Naive thymus-derived CD4-positive, alpha-beta T cell (primary cell): ENCODE data around the gene PSME3. TPM values are rescaled to one million over a fixed set of nuclear protein-coding genes. Genes with fewer than 3 reads are reported as not detected.

Experiments used
- ATAC-seq: fragments of 150-1000 bp; cut with Tn5 transposase; 2 replicates; pipeline ENCODE4 v1.10.0; 2021; ENCODE audit warnings: mild to moderate bottlenecking, moderate library complexity
- CTCF ChIA-PET: fragments of 350-600 bp; sonication (Branson Sonifier 250); formaldehyde crosslinking; loops from one replicate; lab custom pipeline; 2021; ENCODE audit warnings: antibody characterized with exemption; lab: Charles Lee
- POLR2A ChIA-PET: fragments of 350-600 bp; sonication (Branson Sonifier 250); formaldehyde crosslinking; loops from one replicate; lab custom pipeline; 2021; ENCODE audit warnings: antibody characterized with exemption, inconsistent platforms; lab: Charles Lee
- DNase-seq, 9 donors: peaks; one replicate each; pipeline versions ENCODE4 v3.0.0 to v3.0.0-alpha.2; 2020 to 2022; ENCODE audit warnings: mixed read lengths in 1 of 9
- H3K27ac ChIP-seq: one replicate; pipeline ENCODE4 v1.7.0; 2013; ENCODE audit warnings: mild to moderate bottlenecking, low read depth, low read length, moderate library complexity
- H3K27me3 ChIP-seq, 2 donors: one replicate each; pipeline ENCODE4 v1.7.0; 2013; ENCODE audit warnings: low read length in 2 of 2, mild to moderate bottlenecking in 2 of 2, moderate library complexity in 2 of 2; ENCODE audit not compliant: control insufficient read depth in 2 of 2, insufficient read depth in 2 of 2
- H3K36me3 ChIP-seq, 3 experiments: 1 replicate in 2 of 3; 2 replicates in 1 of 3; pipeline ENCODE4 v1.7.0; 2013; ENCODE audit warnings: low read length in 3 of 3, mild to moderate bottlenecking in 3 of 3, moderate library complexity in 1 of 3; ENCODE audit not compliant: insufficient read depth in 3 of 3, control insufficient read depth in 2 of 3
- H3K4me1 ChIP-seq, 2 donors: one replicate each; pipeline ENCODE4 v1.7.0; 2013; ENCODE audit warnings: low read length in 2 of 2, mild to moderate bottlenecking in 2 of 2, moderate library complexity in 1 of 2; ENCODE audit not compliant: control insufficient read depth in 2 of 2, insufficient read depth in 2 of 2
- H3K4me3 ChIP-seq: 2 replicates; pipeline ENCODE4 v1.7.0; 2013; ENCODE audit warnings: mild to moderate bottlenecking, low read length
- H3K9me3 ChIP-seq, 3 experiments: 1 replicate in 2 of 3; 2 replicates in 1 of 3; pipeline ENCODE4 v1.7.0; 2013; ENCODE audit warnings: low read length in 3 of 3; ENCODE audit not compliant: control insufficient read depth in 2 of 3
- H3K27ac Mint-ChIP-seq, 9 donors: one replicate each; pipeline ENCODE4 v1.8.0; 2020 to 2022; ENCODE audit warnings: mixed read lengths in 9 of 9, mild to moderate bottlenecking in 8 of 9, moderate library complexity in 5 of 9, inconsistent platforms in 2 of 9
- H3K27me3 Mint-ChIP-seq, 5 donors: one replicate each; pipeline ENCODE4 v1.8.0; 2021 to 2022; ENCODE audit warnings: mixed read lengths in 5 of 5, mild to moderate bottlenecking in 1 of 5
- H3K36me3 Mint-ChIP-seq, 5 donors: one replicate each; pipeline ENCODE4 v1.8.0; 2020 to 2022; ENCODE audit warnings: mixed read lengths in 5 of 5, mild to moderate bottlenecking in 3 of 5, inconsistent platforms in 1 of 5
- H3K4me1 Mint-ChIP-seq, 7 donors: one replicate each; pipeline ENCODE4 v1.8.0; 2020 to 2022; ENCODE audit warnings: mixed read lengths in 7 of 7, mild to moderate bottlenecking in 3 of 7, inconsistent platforms in 1 of 7
- H3K4me3 Mint-ChIP-seq, 10 donors: one replicate each; pipeline ENCODE4 v1.8.0; 2020 to 2022; ENCODE audit warnings: mild to moderate bottlenecking in 10 of 10, mixed read lengths in 10 of 10, moderate library complexity in 6 of 10, inconsistent platforms in 2 of 10
- H3K9me3 Mint-ChIP-seq, 11 donors: one replicate each; pipeline ENCODE4 v1.8.0; 2020 to 2022; ENCODE audit warnings: mixed read lengths in 11 of 11, mild to moderate bottlenecking in 4 of 11, inconsistent platforms in 1 of 11, moderate library complexity in 1 of 11
- intact Hi-C, 2 donors: fragments of 100-400 bp; cut with micrococcal nuclease; formaldehyde crosslinking; loops; one replicate each; pipeline ENCODE4 v1.15.1; 2023
- polyA plus RNA-seq, 2 donors: library from polyadenylated mRNA; unstranded; fragments of 300-500 nt; fragmentation: Illumina TruSeq; gene quantifications; one replicate each; pipeline ENCODE4 v1.2.3, GENCODE V29; 2021
- total RNA-seq, 6 experiments: library from RNA in 5 of 6; stranded (reverse) in 5 of 6; gene quantifications; 1 replicate in 5 of 6; 2 replicates in 1 of 6; pipeline ENCODE4 v1.2.3 and lab custom pipeline; 2021 to 2026

The PSME3 gene
- total and polyA plus RNA-seq, 7 experiments from 2014 or later, result 53.8 to 116 (median 74.6) TPM

GRCh38 chr17:42845918-42846593 is 12.9 kb downstream of the PSME3 start:
- POLR2A ChIA-PET, result interaction anchor here (0.6 to 1.4 kb wide), 2 partner anchors 12 to 862 kb away, joined by 3 read pairs; no protein-coding TSS in a partner anchor
- CTCF ChIA-PET, result no interaction called here
- ATAC-seq, result peak; percentile 43
- peaks cover 0 to 25% (median 9%) of the 10 kb centered on the region in 5 donors for H3K36me3 Mint-ChIP-seq
- no peaks in the 10 kb centered on the region for H3K4me1 ChIP-seq
- DNase-seq, result peak in 1 of 9 donors; percentile 43
- intact Hi-C loops, result no loop called here
- H3K27me3 ChIP-seq, result no peaks in the 10 kb centered on the region
- peak overlapping the region in 4 of 9 donors; percentile 8 to 65 (median 46) for H3K27ac Mint-ChIP-seq
- no peaks in the 10 kb centered on the region for H3K9me3 ChIP-seq
- peak overlapping the region in 1 of 10 donors; percentile 33 for H3K4me3 Mint-ChIP-seq
- H3K4me3 ChIP-seq, result no peak overlapping the region
- H3K4me1 Mint-ChIP-seq, result peaks cover 0 to 10% (median 0%) of the 10 kb centered on the region in 7 donors
- peaks cover 0 to 5% (median 0%) of the 10 kb centered on the region in 5 donors for H3K27me3 Mint-ChIP-seq
- peaks cover 0 to 2% (median 0%) of the 10 kb centered on the region in 11 donors for H3K9me3 Mint-ChIP-seq
- H3K27ac ChIP-seq, result no peak overlapping the region
- peaks cover 15 to 50% (median 17%) of the 10 kb centered on the region in 3 experiments for H3K36me3 ChIP-seq

DNA sequence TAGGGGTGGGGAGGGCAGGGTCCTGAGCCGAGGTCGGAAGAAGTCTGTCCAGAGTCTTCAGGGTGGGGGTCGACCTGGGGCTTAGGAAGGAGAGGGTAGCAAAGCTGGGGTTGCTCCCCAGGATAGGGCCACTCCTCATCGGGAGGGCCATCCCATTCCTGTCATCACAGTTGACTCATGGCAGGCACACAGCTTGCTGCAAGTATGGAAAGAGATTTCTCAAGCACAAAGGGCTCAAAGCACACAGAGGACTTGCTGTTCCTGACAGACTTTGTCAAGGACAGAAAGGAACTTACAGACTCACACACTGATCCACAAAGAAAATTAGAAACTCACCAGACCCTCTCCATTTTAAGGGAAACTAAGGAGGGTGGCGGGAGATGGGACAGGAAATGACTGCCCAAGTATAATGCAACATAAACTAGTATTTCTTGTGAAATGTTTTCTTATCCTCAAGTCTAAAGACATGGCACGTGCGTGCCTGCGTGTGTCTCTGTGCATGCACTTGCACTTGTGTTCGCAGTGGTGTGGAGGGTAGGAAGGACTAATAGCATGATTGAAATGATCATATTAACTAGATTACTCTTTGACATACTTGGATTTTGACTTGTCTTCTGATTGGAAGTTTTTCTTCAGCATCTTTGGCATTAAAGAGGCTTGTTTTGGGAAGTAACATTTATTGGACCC is 13.5 kb downstream of the PSME3 start:
- H3K27ac Mint-ChIP-seq, result peak overlapping the region in 4 of 9 donors; percentile 36 to 67 (median 42)
- H3K4me1 Mint-ChIP-seq, result peaks cover 0 to 10% (median 0%) of the 10 kb centered on the region in 7 donors
- peak; percentile 21 for ATAC-seq
- H3K4me3 Mint-ChIP-seq, result no peak overlapping the region
- H3K27me3 Mint-ChIP-seq, result peaks cover 0 to 5% (median 0%) of the 10 kb centered on the region in 5 donors
- H3K9me3 Mint-ChIP-seq, result peaks cover 0 to 2% (median 0%) of the 10 kb centered on the region in 11 donors
- no peaks in the 10 kb centered on the region for H3K27me3 ChIP-seq
- ChIA-PET POLR2A (interaction anchor here (0.6 to 1.4 kb wide), 2 partner anchors 12 to 861 kb away, joined by 3 read pairs; no protein-coding TSS in a partner anchor), CTCF (no interaction called here)
- H3K36me3 Mint-ChIP-seq, result peaks cover 0 to 22% (median 9%) of the 10 kb centered on the region in 5 donors
- no peak overlapping the region for H3K4me3 ChIP-seq
- H3K9me3 ChIP-seq, result no peaks in the 10 kb centered on the region
- DNase-seq, result no peak
- peaks cover 10 to 43% (median 15%) of the 10 kb centered on the region in 3 experiments for H3K36me3 ChIP-seq
- intact Hi-C loops, result no loop called here
- H3K27ac ChIP-seq, result no peak overlapping the region
- H3K4me1 ChIP-seq, result no peaks in the 10 kb centered on the region

DNA sequence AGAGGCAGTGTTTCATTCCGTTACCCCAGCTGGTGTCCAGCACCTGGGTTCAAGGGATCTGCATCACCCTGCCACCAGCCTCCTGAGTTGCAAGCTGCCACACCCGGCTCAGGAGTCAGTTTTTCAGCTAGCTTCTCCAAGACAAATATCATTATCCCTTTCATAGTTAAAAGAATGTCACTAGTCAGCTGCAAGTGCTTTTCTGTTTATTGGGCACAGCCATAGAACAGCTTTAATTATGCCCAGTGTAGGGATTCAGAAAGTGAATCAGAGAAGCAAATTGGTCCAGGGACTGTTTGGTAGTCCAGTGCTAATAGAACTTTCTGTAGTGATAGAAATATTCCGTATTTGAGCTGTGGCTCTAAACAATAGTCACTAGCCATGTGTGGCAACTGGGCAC is 14.9 kb downstream of the PSME3 start:
- intact Hi-C loops, result no loop called here
- Mint-ChIP-seq H3K27me3 (peaks cover 0 to 5% (median 0%) of the 10 kb centered on the region in 5 donors), H3K4me1 (peaks cover 0 to 10% (median 0%) of the 10 kb centered on the region in 7 donors), H3K4me3 (no peak overlapping the region), H3K9me3 (peaks cover 0 to 2% (median 0%) of the 10 kb centered on the region in 11 donors), H3K36me3 (peaks cover 0 to 12% (median 5%) of the 10 kb centered on the region in 5 donors), H3K27ac (no peak overlapping the region)
- H3K27me3 ChIP-seq, result no peaks in the 10 kb centered on the region
- H3K27ac ChIP-seq, result no peak overlapping the region
- H3K9me3 ChIP-seq, result no peaks in the 10 kb centered on the region
- ATAC-seq (no peak), DNase-seq (no peak)
- peaks cover 0 to 30% (median 8%) of the 10 kb centered on the region in 3 experiments for H3K36me3 ChIP-seq
- CTCF ChIA-PET, result interaction anchor here (0.7 kb wide), 1 partner anchor 24 kb away, joined by 3 read pairs; the partner anchor contains the start of gene BECN1
- H3K4me1 ChIP-seq, result no peaks in the 10 kb centered on the region
- no peak overlapping the region for H3K4me3 ChIP-seq
- POLR2A ChIA-PET, result no interaction called here

GRCh38 chr17:42849031-42849430 is 15.8 kb downstream of the PSME3 start:
- CTCF ChIA-PET, result no interaction called here
- ATAC-seq (no peak), DNase-seq (no peak)
- H3K36me3 ChIP-seq, result peaks cover 0 to 20% (median 0%) of the 10 kb centered on the region in 3 experiments
- H3K4me3 Mint-ChIP-seq, result no peak overlapping the region
- peaks cover 0 to 8% (median 0%) of the 10 kb centered on the region in 5 donors for H3K27me3 Mint-ChIP-seq
- peaks cover 0 to 12% (median 0%) of the 10 kb centered on the region in 7 donors for H3K4me1 Mint-ChIP-seq
- POLR2A ChIA-PET, result no interaction called here
- H3K9me3 Mint-ChIP-seq, result no peaks in the 10 kb centered on the region
- peaks cover 0 to 8% (median 0%) of the 10 kb centered on the region in 5 donors for H3K36me3 Mint-ChIP-seq
- no peaks in the 10 kb centered on the region for H3K27me3 ChIP-seq
- no peak overlapping the region for H3K27ac Mint-ChIP-seq
- no peak overlapping the region for H3K27ac ChIP-seq
- intact Hi-C loops, result no loop called here
- no peaks in the 10 kb centered on the region for H3K9me3 ChIP-seq
- no peaks in the 10 kb centered on the region for H3K4me1 ChIP-seq
- no peak overlapping the region for H3K4me3 ChIP-seq

DNA sequence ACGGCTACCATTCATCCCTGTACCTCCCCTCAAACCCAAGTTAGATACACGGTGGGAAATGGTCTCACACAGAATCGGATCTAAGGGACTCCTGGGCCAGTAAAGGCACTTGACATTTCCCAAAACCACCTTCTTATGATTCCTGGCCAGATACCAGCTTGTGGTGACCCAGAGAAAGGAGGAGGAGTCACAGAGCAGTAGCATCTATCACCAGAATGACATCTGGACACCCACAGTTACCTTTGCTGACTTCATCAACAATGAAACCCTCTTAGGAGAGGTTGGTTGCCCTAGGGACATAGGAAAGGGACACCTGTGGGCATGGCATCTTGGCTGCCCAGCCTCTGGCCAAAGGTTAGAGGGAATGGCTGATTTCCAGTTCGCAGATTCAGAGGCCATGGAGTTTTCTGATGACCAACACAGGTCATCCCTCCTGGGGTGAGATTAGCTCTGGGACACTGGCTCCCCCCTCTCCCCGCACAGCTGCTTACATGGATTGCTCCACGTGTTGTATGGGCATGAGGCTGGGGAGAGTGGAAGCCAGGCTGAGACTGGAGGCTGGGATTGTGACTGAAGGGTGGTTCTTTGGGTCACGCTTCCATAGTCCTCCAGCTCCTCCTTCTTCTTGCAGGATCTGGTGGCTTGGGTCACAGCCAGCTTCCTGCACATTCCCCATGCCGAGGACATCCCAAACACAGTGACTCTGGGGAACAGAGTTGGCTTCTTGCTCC is 16.4 kb downstream of the PSME3 start:
- H3K4me1 Mint-ChIP-seq, result peaks cover 0 to 10% (median 0%) of the 10 kb centered on the region in 7 donors
- peaks cover 0 to 15% (median 0%) of the 10 kb centered on the region in 3 experiments for H3K36me3 ChIP-seq
- H3K27me3 ChIP-seq, result no peaks in the 10 kb centered on the region
- peaks cover 0 to 8% (median 0%) of the 10 kb centered on the region in 5 donors for H3K27me3 Mint-ChIP-seq
- ChIA-PET CTCF (no interaction called here), POLR2A (no interaction called here)
- no peak overlapping the region for H3K4me3 ChIP-seq
- H3K4me3 Mint-ChIP-seq, result no peak overlapping the region
- H3K36me3 Mint-ChIP-seq, result peaks cover 0 to 6% (median 0%) of the 10 kb centered on the region in 5 donors
- no peak overlapping the region for H3K27ac ChIP-seq
- no peaks in the 10 kb centered on the region for H3K9me3 ChIP-seq
- intact Hi-C loops, result no loop called here
- no peaks in the 10 kb centered on the region for H3K9me3 Mint-ChIP-seq
- DNase-seq (no peak), ATAC-seq (no peak)
- H3K4me1 ChIP-seq, result no peaks in the 10 kb centered on the region
- H3K27ac Mint-ChIP-seq, result no peak overlapping the region

DNA sequence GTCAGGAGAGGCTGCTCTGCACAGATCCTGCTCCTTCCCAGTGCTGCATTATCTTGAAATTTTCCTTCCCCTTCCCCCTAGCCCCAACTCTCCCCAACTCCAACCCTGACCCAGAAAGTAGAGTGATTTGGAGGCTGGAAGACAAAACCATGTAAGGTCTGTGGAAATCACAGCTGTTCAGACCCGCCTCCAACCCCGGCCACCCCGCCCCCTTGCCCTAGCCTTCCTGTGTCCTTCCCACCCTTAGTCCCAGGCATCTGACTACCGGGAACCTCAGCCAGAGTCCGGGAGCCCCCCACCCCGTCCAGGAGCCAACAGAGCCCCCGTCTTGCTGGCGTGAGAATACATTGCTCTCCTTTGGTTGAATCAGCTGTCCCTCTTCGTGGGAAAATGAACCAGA is 17.8 kb downstream of the PSME3 start, which contains the start of gene AOC3:
Gene AOC3, plus strand, starts transcription at position 246 of the 400 bp plus-strand sequence. Its CDS starts 145 bp downstream, at position 391.
- POLR2A ChIA-PET, result no interaction called here
- Mint-ChIP-seq H3K4me3 (no peak within 1 kb of the TSS), H3K4me1 (peaks cover 0 to 8% (median 0%) of the 10 kb centered on the region in 7 donors), H3K27me3 (peaks cover 0 to 8% (median 0%) of the 10 kb centered on the region in 5 donors), H3K36me3 (peaks cover 0 to 2% (median 0%) of the 10 kb centered on the region in 5 donors), H3K9me3 (no peaks in the 10 kb centered on the region), H3K27ac (no peak within 1 kb of the TSS)
- Histone ChIP-seq H3K9me3 (no peaks in the 10 kb centered on the region), H3K36me3 (peaks cover 0 to 1% (median 0%) of the 10 kb centered on the region in 3 experiments), H3K4me1 (no peaks in the 10 kb centered on the region), H3K27ac (no peak within 1 kb of the TSS), H3K27me3 (no peaks in the 10 kb centered on the region), H3K4me3 (no peak within 1 kb of the TSS)
- ATAC-seq (no peak), DNase-seq (no peak)
- intact Hi-C loops, result no loop called here
- CTCF ChIA-PET, result no interaction called here
